Mucosa of descending colon (tissue), 3 donors: ENCODE results near the gene ARID1B. TPM values are rescaled to one million over a fixed set of nuclear protein-coding genes. Genes with fewer than 3 reads are reported as not detected.

Experiments
- ATAC-seq: fragments of 200-7000 bp; cut with Tn5 transposase; one replicate; pipeline ENCODE4 v1.9.1; 2020; ENCODE audit warnings: mild to moderate bottlenecking, moderate library complexity
- DNase-seq, 3 donors: peaks; one replicate each; pipeline ENCODE4 v3.0.0-alpha.2; 2020
- H3K36me3 ChIP-seq: fragments of 200-600 bp; one replicate; pipeline ENCODE4 v1.8.0; 2021; ENCODE audit warnings: low read depth, mild to moderate bottlenecking
- H3K4me1 ChIP-seq: fragments of 200-600 bp; one replicate; pipeline ENCODE4 v1.8.0; 2021; ENCODE audit warnings: low read depth, mild to moderate bottlenecking
- H3K4me3 ChIP-seq: fragments of 200-600 bp; one replicate; pipeline ENCODE4 v1.8.0; 2021; ENCODE audit warnings: mild to moderate bottlenecking
- H3K9me3 ChIP-seq: fragments of 200-600 bp; one replicate; pipeline ENCODE4 v1.8.0; 2021; ENCODE audit warnings: mild to moderate bottlenecking
- intact Hi-C, 2 donors: fragments of 100-400 bp; cut with DNase I in 1 of 2; cut with micrococcal nuclease in 1 of 2; formaldehyde crosslinking; loops; one replicate each; pipeline versions ENCODE4 v1.11.0 to v1.11.1; 2022; cut with DNase I, micrococcal nuclease
- total RNA-seq, 3 donors: library from RNA; stranded (reverse); fragmentation: NEBNext Ultra II Directional in 2 of 3; extraction: Animal tissue kit (Norgen Biotek cat#: 25700) in 2 of 3; gene quantifications; one replicate each; pipeline versions ENCODE4 v1.2.1 to v1.2.4, GENCODE V29; 2021 to 2023
- TF ChIP-seq, protein P1 (sequence below): fragments of 200-600 bp; IDR thresholded peaks from one replicate; pipeline ENCODE4 v1.8.0; 2022; ENCODE audit warnings: antibody characterized with exemption, mild to moderate bottlenecking
- donor health status: DM: no; HTN: no; CAD: no; lungs with moderate emphysema.
- donor health status: DM: no; HTN: no; CAD: no.
- donor health status: DM: no; HTN: yes; CAD: no.

The ARID1B gene
- total RNA-seq, 3 donors from 2014 or later = 71.8 to 102 (median 101) TPM

DNA sequence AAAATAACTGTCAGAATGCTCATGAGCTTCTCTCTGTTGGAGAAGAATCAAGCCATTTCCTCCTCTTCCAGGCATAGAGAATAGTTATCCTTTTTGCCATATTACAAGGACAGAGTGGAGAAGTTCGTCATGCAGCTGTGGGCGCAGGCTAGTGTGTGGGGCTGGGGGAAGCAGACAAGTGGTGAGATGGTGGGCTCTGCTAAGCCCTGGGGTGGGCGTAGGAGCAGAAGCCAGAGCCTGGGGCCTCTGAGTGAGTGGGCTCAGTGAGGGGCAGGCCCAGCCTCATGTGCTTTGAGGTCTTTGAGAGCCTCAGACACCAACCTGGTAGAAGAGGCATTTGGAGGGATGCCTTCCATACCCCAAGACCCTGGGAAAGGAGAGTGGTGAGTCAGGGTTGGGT lies 19.4 kb downstream of the ARID1B start:
- intact Hi-C loops = no loop called here
- Histone ChIP-seq H3K4me1 (peaks cover 12% of the 10 kb centered on the region), H3K4me3 (no peak overlapping the region), H3K9me3 (no peaks in the 10 kb centered on the region), H3K36me3 (no peaks in the 10 kb centered on the region)
- TF ChIP-seq, protein P1, sequence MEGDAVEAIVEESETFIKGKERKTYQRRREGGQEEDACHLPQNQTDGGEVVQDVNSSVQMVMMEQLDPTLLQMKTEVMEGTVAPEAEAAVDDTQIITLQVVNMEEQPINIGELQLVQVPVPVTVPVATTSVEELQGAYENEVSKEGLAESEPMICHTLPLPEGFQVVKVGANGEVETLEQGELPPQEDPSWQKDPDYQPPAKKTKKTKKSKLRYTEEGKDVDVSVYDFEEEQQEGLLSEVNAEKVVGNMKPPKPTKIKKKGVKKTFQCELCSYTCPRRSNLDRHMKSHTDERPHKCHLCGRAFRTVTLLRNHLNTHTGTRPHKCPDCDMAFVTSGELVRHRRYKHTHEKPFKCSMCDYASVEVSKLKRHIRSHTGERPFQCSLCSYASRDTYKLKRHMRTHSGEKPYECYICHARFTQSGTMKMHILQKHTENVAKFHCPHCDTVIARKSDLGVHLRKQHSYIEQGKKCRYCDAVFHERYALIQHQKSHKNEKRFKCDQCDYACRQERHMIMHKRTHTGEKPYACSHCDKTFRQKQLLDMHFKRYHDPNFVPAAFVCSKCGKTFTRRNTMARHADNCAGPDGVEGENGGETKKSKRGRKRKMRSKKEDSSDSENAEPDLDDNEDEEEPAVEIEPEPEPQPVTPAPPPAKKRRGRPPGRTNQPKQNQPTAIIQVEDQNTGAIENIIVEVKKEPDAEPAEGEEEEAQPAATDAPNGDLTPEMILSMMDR = no peak
- ATAC-seq (no peak), DNase-seq (no peak)

DNA sequence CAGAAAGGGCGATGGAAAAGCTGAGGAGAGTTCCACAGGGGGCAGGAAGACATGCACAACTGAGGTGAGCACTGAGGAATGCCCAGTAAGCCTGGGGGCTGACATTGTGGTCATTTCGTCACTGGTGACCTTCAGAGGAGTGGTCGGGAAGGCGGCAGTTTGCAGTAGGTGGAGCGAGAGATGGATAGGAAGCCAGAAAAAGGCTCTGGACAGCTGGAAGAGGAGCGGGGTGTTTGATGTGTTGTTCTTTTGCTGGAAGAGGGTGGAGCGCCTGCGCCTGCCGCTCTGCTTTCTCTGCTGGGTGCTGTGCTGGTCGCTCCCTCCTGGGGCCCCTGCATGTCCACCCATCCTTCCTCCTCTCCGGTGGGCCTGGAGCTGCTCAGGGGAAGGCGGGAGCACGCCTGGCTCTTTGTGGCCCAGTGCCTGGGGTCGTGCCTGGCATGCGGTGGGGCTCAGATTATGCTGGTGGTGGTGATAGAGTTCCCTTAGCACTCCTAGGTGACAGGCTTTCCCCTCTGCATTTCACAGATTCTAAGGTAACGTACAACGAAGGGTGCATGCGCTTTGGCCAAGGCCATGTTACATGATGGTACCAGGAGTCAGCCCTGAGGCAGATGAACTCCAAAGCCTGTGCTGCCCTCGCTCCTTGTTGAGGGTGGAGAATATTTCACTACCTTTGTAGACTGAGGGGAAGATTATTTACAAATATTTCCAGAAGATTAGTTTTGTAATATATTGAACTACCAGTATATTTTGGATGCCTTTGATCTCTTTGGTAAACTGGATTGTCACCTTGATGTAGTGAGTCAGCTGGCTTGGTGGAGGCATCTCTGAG lies 20.9 kb downstream of the ARID1B start:
- Histone ChIP-seq H3K9me3 (no peaks in the 10 kb centered on the region), H3K36me3 (no peaks in the 10 kb centered on the region), H3K4me1 (peaks cover 11% of the 10 kb centered on the region), H3K4me3 (no peak overlapping the region)
- no peak for ATAC-seq
- intact Hi-C loops = no loop called here
- DNase-seq = no peak
- TF ChIP-seq, protein P1 = no peak

DNA sequence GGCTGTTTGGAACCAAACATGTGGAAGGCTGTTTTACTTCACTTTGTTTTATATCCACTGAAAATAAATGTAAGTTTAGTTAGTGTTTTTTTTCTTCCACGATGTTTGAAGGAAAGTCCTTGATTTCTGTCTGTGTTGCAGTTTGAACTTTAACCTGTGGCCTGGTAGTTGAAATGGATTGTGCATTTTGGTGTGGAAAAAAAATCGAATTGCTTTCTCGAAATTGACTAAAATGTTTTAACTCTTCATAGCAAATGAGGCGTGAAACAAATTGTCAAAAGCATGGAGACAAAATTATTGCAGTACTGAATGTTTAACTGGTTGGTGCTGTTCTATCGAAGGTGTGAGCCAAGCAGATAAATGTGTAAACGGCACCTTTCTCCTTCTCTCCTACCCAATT lies 24.5 kb downstream of the ARID1B start:
- Histone ChIP-seq H3K4me1 (peaks cover 3% of the 10 kb centered on the region), H3K4me3 (no peak overlapping the region)

DNA sequence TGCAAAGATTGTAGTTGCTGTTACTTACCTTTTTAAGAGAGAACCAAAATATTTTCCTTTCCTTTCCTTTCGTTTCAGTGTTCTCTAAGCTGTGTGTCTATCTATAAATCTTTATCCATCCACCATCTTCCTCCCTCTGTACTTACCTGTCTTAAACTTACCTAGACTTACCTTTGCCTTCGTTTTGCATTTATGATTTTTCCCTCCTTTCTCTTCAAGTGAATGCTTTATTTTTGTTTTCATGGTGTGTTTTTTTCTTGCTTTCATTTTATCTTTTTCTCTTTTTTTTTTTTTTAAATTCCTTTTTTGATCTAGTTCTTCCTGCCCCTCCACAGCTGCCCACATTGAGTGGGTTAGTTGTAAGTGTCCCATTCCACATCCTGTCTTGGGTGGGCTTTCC lies 26.2 kb downstream of the ARID1B start:
- TF ChIP-seq, protein P1 = no peak
- H3K4me3 ChIP-seq = no peak overlapping the region
- intact Hi-C loops = no loop called here
- peaks cover 2% of the 10 kb centered on the region for H3K4me1 ChIP-seq
- no peak for ATAC-seq
- DNase-seq = no peak
- H3K36me3 ChIP-seq = no peaks in the 10 kb centered on the region
- H3K9me3 ChIP-seq = no peaks in the 10 kb centered on the region

More for the DNA sequence above, 24.5 kb downstream of the ARID1B start:
- intact Hi-C loops = no loop called here
- DNase-seq (no peak), ATAC-seq (no peak)
- H3K9me3 ChIP-seq = no peaks in the 10 kb centered on the region
- TF ChIP-seq, protein P1 = no peak
- no peaks in the 10 kb centered on the region for H3K36me3 ChIP-seq

DNA sequence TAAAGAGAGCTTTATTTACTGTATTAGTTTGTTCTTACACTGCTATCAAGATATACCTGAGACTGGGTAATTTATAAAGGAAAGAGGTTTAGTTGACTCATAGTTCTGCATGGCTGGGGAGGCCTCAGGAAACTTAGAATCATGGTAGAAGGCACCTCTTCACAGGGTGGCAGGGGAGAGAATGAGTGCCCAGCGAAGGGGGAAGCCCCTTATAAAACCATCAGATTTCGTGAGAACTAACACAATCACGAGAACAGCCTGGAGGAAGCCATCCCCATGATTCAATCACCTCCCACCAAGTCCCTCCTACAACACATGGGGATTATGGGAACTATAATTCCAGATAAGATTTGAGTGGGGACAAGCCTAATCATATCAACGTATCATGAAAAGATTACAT lies 27.2 kb downstream of the ARID1B start:
- Histone ChIP-seq H3K4me3 (no peak overlapping the region), H3K9me3 (no peaks in the 10 kb centered on the region), H3K36me3 (no peaks in the 10 kb centered on the region), H3K4me1 (no peaks in the 10 kb centered on the region)
- no peak for ATAC-seq
- no peak for DNase-seq
- TF ChIP-seq, protein P1 = no peak
- intact Hi-C loops = no loop called here
